Osteocyte (in vitro differentiated cells): Measurements from ENCODE around the gene SMURF1. TPM values are rescaled to one million over a fixed set of nuclear protein-coding genes. Genes with fewer than 3 reads are reported as not detected.

Experiments used
- DNase-seq: peaks from one replicate; pipeline ENCODE4 v3.0.0; 2021; ENCODE audit warnings: mixed read lengths; ENCODE audit not compliant: unreplicated experiment; ENCODE audit errors: extremely low spot score
- H3K27ac Mint-ChIP-seq: one replicate; pipeline ENCODE4 v1.8.0; 2021; ENCODE audit warnings: mild to moderate bottlenecking, mixed read lengths; ENCODE audit not compliant: unreplicated experiment
- H3K27me3 Mint-ChIP-seq: one replicate; pipeline ENCODE4 v1.8.0; 2021; ENCODE audit warnings: mixed read lengths; ENCODE audit not compliant: unreplicated experiment
- H3K36me3 Mint-ChIP-seq: one replicate; pipeline ENCODE4 v1.8.0; 2021; ENCODE audit warnings: mixed read lengths; ENCODE audit not compliant: unreplicated experiment
- H3K4me1 Mint-ChIP-seq: one replicate; pipeline ENCODE4 v1.8.0; 2021; ENCODE audit warnings: mixed read lengths; ENCODE audit not compliant: unreplicated experiment
- H3K4me3 Mint-ChIP-seq: one replicate; pipeline ENCODE4 v1.8.0; 2021; ENCODE audit warnings: mild to moderate bottlenecking, moderate library complexity, mixed read lengths; ENCODE audit not compliant: unreplicated experiment
- H3K9me3 Mint-ChIP-seq: one replicate; pipeline ENCODE4 v1.8.0; 2021; ENCODE audit warnings: mixed read lengths; ENCODE audit not compliant: unreplicated experiment
- CTCF ChIP-seq: fragments of 200-600 bp; sonication (generic); IDR thresholded peaks from 2 replicates; pipeline ENCODE4 v1.5.0; 2021; ENCODE audit warnings: antibody characterized with exemption, mild to moderate bottlenecking, moderate library complexity
- total RNA-seq: library from RNA; stranded (reverse); gene quantifications from 2 replicates; pipeline ENCODE4 v1.2.1, GENCODE V29; 2021

Gene SMURF1
- total RNA-seq, 1 donor from 2014 or later = 24.1 TPM

GRCh38 chr7:99005776-99006175 is 138.1 kb downstream of the SMURF1 start:
- H3K27me3 Mint-ChIP-seq = no peaks in the 10 kb centered on the region

GRCh38 chr7:99004781-99005500 is 139.0 kb downstream of the SMURF1 start:
- DNase-seq = peak; percentile 54
- no peak overlapping the region for H3K4me3 Mint-ChIP-seq

More at GRCh38 chr7:99005776-99006175, 138.1 kb downstream of the SMURF1 start:
- Mint-ChIP-seq H3K4me3 (no peak overlapping the region), H3K36me3 (peaks cover 42% of the 10 kb centered on the region), H3K9me3 (no peaks in the 10 kb centered on the region), H3K27ac (no peak overlapping the region), H3K4me1 (peaks cover 5% of the 10 kb centered on the region)
- TF ChIP-seq CTCF = no peak
- DNase-seq = peak; percentile 73

GRCh38 chr7:99004216-99004615 is 139.7 kb downstream of the SMURF1 start:
- Mint-ChIP-seq H3K9me3 (no peaks in the 10 kb centered on the region), H3K27ac (no peak overlapping the region), H3K36me3 (peaks cover 36% of the 10 kb centered on the region), H3K4me3 (no peak overlapping the region), H3K4me1 (peaks cover 5% of the 10 kb centered on the region), H3K27me3 (no peaks in the 10 kb centered on the region)
- TF ChIP-seq CTCF = no peak
- DNase-seq = peak; percentile 72

More at GRCh38 chr7:99004781-99005500, 139.0 kb downstream of the SMURF1 start:
- no peak overlapping the region for H3K27ac Mint-ChIP-seq
- H3K9me3 Mint-ChIP-seq = no peaks in the 10 kb centered on the region
- H3K4me1 Mint-ChIP-seq = peaks cover 5% of the 10 kb centered on the region
- no peak for TF ChIP-seq CTCF
- H3K27me3 Mint-ChIP-seq = no peaks in the 10 kb centered on the region
- peaks cover 36% of the 10 kb centered on the region for H3K36me3 Mint-ChIP-seq

GRCh38 chr7:99003419-99003818 is 140.5 kb downstream of the SMURF1 start:
- Mint-ChIP-seq H3K36me3 (peaks cover 36% of the 10 kb centered on the region), H3K27me3 (no peaks in the 10 kb centered on the region), H3K4me1 (peaks cover 5% of the 10 kb centered on the region), H3K27ac (no peak overlapping the region), H3K9me3 (no peaks in the 10 kb centered on the region), H3K4me3 (no peak overlapping the region)
- DNase-seq = peak; percentile 49
- no peak for TF ChIP-seq CTCF

GRCh38 chr7:99002827-99003212 is 141.1 kb downstream of the SMURF1 start:
- no peak overlapping the region for H3K27ac Mint-ChIP-seq
- peaks cover 36% of the 10 kb centered on the region for H3K36me3 Mint-ChIP-seq
- peak; percentile 73 for DNase-seq
- no peak for TF ChIP-seq CTCF
- no peaks in the 10 kb centered on the region for H3K27me3 Mint-ChIP-seq
- H3K4me3 Mint-ChIP-seq = no peak overlapping the region
- peaks cover 5% of the 10 kb centered on the region for H3K4me1 Mint-ChIP-seq
- H3K9me3 Mint-ChIP-seq = no peaks in the 10 kb centered on the region
